Measurements from ENCODE around the gene HMCN2. TPM values are rescaled to one million over a fixed set of nuclear protein-coding genes. Genes with fewer than 3 reads are reported as not detected.

The HMCN2 gene
- total and polyA plus RNA-seq, 2 experiments from 2014 or later = 0.50 to 0.54 TPM

- Histone ChIP-seq H3K27me3 (no peaks in the 10 kb centered on the region), H3K4me3 (no peak overlapping the region), H3K9me3 (ENCODE audit: low read depth) (no peaks in the 10 kb centered on the region), H3K9me2 (replicated peaks; ENCODE audit: insufficient read depth) (no peaks in the 10 kb centered on the region), H3K4me1 (ENCODE audit: insufficient read depth) (no peaks in the 10 kb centered on the region), H3K36me3 (replicated peaks; ENCODE audit: insufficient read depth, low read depth) (no peaks in the 10 kb centered on the region), H4K20me1 (ENCODE audit: insufficient read depth, poor library complexity, severe bottlenecking) (no peaks in the 10 kb centered on the region), H3K27ac (no peak overlapping the region), H3K4me2 (no peak overlapping the region), H2AFZ (no peak overlapping the region), H3K79me2 (no peaks in the 10 kb centered on the region)
- TF ChIP-seq EZH2 (IDR thresholded peaks at IDR 0.05; ENCODE audit: borderline replicate concordance) (no peak), EZH2phosphoT487 (IDR thresholded peaks at IDR 0.05; ENCODE audit: low read depth, severe bottlenecking, unreplicated experiment) (no peak), CTCF (IDR thresholded peaks at IDR 0.05; ENCODE audit: poor library complexity) (no peak)
- no peak for DNase-seq (ENCODE audit: low spot score)
- WGBS (ENCODE audit: low lambda C conversion rate, missing lambda C conversion rate) = 78% methylated on average over 11 of the region's 11 CpGs
Measured at GRCh38 chr9:130414910-130415746, 149.6 kb downstream of the HMCN2 start.

GRCh38 chr9:130417602-130418001, 152.0 kb downstream of the HMCN2 start:
- Histone ChIP-seq H3K9me3 (ENCODE audit: low read depth) (no peaks in the 10 kb centered on the region), H3K27ac (no peak overlapping the region), H3K4me3 (no peak overlapping the region), H3K4me1 (ENCODE audit: insufficient read depth) (no peaks in the 10 kb centered on the region), H4K20me1 (ENCODE audit: insufficient read depth, poor library complexity, severe bottlenecking) (no peaks in the 10 kb centered on the region), H3K79me2 (no peaks in the 10 kb centered on the region), H3K9me2 (replicated peaks; ENCODE audit: insufficient read depth) (no peaks in the 10 kb centered on the region), H2AFZ (no peak overlapping the region), H3K27me3 (no peaks in the 10 kb centered on the region), H3K4me2 (no peak overlapping the region), H3K36me3 (replicated peaks; ENCODE audit: insufficient read depth, low read depth) (no peaks in the 10 kb centered on the region)
- TF ChIP-seq EZH2 (IDR thresholded peaks at IDR 0.05; ENCODE audit: borderline replicate concordance) = no peak
- TF ChIP-seq CTCF (IDR thresholded peaks at IDR 0.05; ENCODE audit: poor library complexity) = no peak
- TF ChIP-seq EZH2phosphoT487 (IDR thresholded peaks at IDR 0.05; ENCODE audit: low read depth, severe bottlenecking, unreplicated experiment) = no peak
- 74% methylated on average over 5 of the region's 5 CpGs for WGBS (ENCODE audit: low lambda C conversion rate, missing lambda C conversion rate)
- DNase-seq (ENCODE audit: low spot score) = no peak

DNA sequence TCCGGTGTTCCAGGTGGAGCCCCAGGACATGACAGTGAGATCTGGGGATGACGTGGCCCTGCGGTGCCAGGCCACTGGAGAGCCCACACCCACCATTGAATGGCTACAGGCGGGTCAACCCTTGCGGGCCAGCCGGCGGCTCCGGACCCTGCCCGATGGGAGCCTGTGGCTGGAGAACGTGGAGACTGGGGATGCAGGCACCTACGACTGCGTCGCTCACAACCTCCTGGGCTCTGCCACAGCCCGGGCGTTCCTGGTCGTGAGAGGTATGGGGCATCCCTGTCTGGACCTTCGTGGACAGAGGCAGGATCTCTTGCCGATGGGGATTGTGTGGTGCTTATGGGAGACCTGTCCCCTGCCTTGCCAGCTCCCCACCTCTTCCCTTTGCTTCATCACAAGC, 153.2 kb downstream of the HMCN2 start:
- H4K20me1 ChIP-seq (ENCODE audit: insufficient read depth, poor library complexity, severe bottlenecking) = no peaks in the 10 kb centered on the region
- H3K79me2 ChIP-seq = no peaks in the 10 kb centered on the region
- no peaks in the 10 kb centered on the region for H3K9me2 ChIP-seq (replicated peaks; ENCODE audit: insufficient read depth)
- no peak overlapping the region for H3K4me3 ChIP-seq
- no peak overlapping the region for H3K27ac ChIP-seq
- no peak for DNase-seq (ENCODE audit: low spot score)
- no peak overlapping the region for H3K4me2 ChIP-seq
- H3K27me3 ChIP-seq = no peaks in the 10 kb centered on the region
- no peaks in the 10 kb centered on the region for H3K9me3 ChIP-seq (ENCODE audit: low read depth)
- no peak overlapping the region for H2AFZ ChIP-seq
- peaks cover 5% of the 10 kb centered on the region for H3K4me1 ChIP-seq (ENCODE audit: insufficient read depth)
- WGBS (ENCODE audit: low lambda C conversion rate, missing lambda C conversion rate) = 95% methylated on average over 18 of the region's 18 CpGs
- no peaks in the 10 kb centered on the region for H3K36me3 ChIP-seq (replicated peaks; ENCODE audit: insufficient read depth, low read depth)
- no peak for TF ChIP-seq EZH2 (IDR thresholded peaks at IDR 0.05; ENCODE audit: borderline replicate concordance)
- TF ChIP-seq CTCF (IDR thresholded peaks at IDR 0.05; ENCODE audit: poor library complexity) = no peak
- no peak for TF ChIP-seq EZH2phosphoT487 (IDR thresholded peaks at IDR 0.05; ENCODE audit: low read depth, severe bottlenecking, unreplicated experiment)

Data from hepatocyte (in vitro differentiated cells).